Lower leg skin (tissue), 4 donors: ENCODE results near the gene CRKL. TPM values are rescaled to one million over a fixed set of nuclear protein-coding genes. Genes with fewer than 3 reads are reported as not detected.
"Not testable (repeated sequence)": the region's sequence is repeated elsewhere in the genome, so short reads cannot be mapped to it uniquely, and the experiment has no call there.

Experiments used
- DNase-seq, 2 donors: peaks; one replicate each; pipeline ENCODE4 v3.0.0-alpha.2; 2019; ENCODE audit warnings: low spot score in 2 of 2
- H3K4me3 ChIP-seq: fragments of 200-600 bp; sonication (generic); 2 replicates; pipeline ENCODE4 v1.5.1; 2017; ENCODE audit warnings: mild to moderate bottlenecking, low read depth; ENCODE audit not compliant: poor library complexity, severe bottlenecking
- POLR2A ChIP-seq, 2 donors: fragments of 450-650 bp; IDR thresholded peaks; one replicate each; pipeline ENCODE4 v1.6.1; 2016 to 2017; ENCODE audit warnings: antibody characterized with exemption in 2 of 2, mild to moderate bottlenecking in 1 of 2, moderate library complexity in 1 of 2
- WGBS, 2 donors: methylation state at CpG; one replicate each; pipeline ENCODE4 v1.1.5; 2018; 5-methylcytosine and 5-hydroxymethylcytosine counted together
- intact Hi-C: fragments of 100-400 bp; cut with DNase I; formaldehyde crosslinking; loops from one replicate; pipeline ENCODE4 v1.15.0; 2023; ENCODE audit warnings: low total_unique reads
- total RNA-seq, 4 donors: library from RNA; depleted of rRNA; stranded (reverse); fragments of >200 nt; gene quantifications; one replicate each; pipeline ENCODE4 v1.1.0, GENCODE V29; 2016
- TF ChIP-seq, protein P1 (sequence below), 3 donors: fragments of 450-650 bp; IDR thresholded peaks; one replicate each; pipeline ENCODE4 v1.5.1; 2016; ENCODE audit warnings: antibody characterized with exemption in 3 of 3, mild to moderate bottlenecking in 3 of 3, moderate library complexity in 2 of 3

The CRKL gene
- total RNA-seq, 4 donors from 2014 or later: 54.3 to 94.1 (median 64.9) TPM

DNA sequence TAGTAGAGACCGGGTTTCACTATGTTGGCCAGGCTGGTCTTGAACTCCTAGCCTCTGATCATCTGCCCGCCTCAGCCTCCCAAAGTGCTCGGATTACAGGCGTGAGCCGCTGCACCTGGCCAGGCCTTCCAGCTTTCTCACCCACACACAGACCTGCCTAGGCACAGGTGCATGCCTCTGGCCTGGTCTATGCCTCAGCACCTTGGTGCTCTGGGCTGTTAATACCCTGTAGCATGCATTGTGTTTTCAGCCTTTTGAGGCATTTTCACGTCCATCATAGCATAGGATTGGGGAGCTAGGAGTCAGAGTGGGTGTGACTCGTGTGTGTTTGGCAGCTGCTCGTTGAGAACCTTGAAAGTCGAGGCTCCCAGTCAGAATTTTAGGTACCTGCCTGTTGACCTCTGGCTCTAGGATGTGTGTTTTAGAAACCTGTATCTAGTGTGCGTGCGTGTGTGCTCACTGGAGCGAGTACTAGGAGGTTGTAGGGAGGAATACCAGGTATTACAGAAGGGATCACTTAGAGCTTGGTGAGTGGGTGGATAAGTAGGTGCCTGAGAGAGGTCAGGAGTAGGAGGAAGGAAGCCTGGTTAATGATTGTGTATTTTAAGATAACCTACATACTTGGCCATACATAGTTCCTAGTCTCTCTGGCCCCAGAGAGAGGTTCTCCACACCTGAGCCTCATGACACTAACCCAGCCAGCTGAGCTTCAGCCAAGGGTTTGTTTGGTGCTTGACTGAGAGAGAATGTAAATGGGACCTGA is 20.0 kb downstream of the CRKL start:
- TF ChIP-seq, protein P1, sequence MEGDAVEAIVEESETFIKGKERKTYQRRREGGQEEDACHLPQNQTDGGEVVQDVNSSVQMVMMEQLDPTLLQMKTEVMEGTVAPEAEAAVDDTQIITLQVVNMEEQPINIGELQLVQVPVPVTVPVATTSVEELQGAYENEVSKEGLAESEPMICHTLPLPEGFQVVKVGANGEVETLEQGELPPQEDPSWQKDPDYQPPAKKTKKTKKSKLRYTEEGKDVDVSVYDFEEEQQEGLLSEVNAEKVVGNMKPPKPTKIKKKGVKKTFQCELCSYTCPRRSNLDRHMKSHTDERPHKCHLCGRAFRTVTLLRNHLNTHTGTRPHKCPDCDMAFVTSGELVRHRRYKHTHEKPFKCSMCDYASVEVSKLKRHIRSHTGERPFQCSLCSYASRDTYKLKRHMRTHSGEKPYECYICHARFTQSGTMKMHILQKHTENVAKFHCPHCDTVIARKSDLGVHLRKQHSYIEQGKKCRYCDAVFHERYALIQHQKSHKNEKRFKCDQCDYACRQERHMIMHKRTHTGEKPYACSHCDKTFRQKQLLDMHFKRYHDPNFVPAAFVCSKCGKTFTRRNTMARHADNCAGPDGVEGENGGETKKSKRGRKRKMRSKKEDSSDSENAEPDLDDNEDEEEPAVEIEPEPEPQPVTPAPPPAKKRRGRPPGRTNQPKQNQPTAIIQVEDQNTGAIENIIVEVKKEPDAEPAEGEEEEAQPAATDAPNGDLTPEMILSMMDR (IDR thresholded peaks at IDR 0.05): no peak
- no peak for TF ChIP-seq POLR2A (IDR thresholded peaks at IDR 0.05)
- DNase-seq: no peak
- intact Hi-C loops: no loop called here
- H3K4me3 ChIP-seq: no peak overlapping the region
- 62 to 67% methylated on average over 12 of the region's 12 CpGs for WGBS, 2 donors

DNA sequence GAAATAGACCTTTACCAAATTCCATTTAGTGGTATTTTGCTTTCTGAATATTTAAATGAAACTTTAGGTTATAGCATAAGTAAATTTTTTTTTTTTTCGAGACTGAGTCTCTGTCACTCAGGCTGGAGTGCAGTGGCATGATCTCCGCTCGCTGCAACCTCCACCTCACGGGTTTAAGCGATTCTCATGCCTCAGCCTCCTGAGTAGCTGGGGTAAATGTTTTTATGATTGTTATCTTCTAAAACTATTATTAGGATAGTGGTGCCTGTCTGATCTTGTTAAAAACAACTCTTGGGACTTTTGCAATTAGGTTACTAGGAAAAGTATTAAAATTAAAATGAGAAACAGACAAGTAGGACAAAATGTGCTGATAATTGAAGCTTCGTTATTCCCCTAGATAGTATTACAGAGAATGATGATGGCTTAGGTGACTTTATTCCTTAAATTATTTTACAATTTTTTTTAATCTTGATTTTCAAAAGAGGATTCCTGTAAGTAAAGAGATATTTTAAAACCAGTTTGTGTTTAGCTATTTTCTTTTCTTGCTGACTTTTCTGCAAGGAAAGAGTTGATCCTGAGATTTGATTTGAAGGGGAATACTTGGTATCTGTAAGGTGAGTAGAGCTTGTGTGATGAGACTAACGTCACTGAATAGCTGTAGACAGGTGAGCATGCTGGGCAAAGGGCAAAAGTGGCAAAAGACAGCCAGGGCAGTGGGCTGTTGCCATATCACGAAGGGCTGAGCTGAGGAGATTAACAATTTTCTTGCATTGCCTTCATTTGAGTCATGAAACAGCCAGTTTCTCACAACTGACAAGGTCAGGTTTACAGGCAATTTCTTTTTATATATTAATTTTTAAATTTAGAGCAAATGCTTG is 20.8 kb downstream of the CRKL start:
- H3K4me3 ChIP-seq: no peak overlapping the region
- TF ChIP-seq, protein P1 (IDR thresholded peaks at IDR 0.05): no peak
- no peak for TF ChIP-seq POLR2A (IDR thresholded peaks at IDR 0.05)
- 52 to 59% methylated on average over 8 of the region's 8 CpGs for WGBS, 2 donors
- intact Hi-C loops: no loop called here
- DNase-seq: no peak

DNA sequence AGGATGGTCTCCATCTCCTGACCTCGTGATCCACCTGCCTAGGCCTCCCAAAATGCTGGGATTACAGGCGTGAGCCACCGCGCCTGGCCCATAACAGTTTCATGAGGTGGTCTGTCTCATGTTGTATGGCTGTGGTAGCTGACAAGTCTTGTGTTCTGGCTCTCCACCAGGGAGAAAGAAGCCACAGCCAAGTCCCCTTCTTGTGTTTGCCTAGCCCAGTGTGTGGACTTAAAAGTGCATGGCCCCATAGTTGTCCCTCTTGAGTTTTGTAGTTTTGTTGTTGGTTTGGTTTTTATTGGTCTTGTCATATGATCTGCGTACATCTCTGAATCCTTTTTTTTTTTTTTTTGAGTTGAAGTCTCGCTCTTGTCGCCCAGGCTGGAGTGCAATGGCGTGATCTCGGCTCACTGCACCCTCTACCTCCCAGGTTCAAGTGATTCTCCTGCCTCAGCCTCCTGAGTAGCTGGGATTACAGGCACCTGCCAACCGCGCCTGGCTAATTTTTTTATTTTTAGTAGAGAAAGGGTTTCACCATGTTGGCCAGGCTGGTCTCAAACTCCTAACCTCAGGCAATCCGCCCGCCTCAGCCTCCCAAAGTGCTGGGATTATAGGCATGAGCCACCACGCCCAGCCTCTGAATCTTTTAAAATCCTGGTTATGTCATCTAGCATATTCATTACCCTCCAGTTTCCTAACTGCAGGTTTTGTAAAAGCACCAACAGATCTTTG is 22.4 kb downstream of the CRKL start:
- intact Hi-C loops: not testable (repeated sequence)

DNA sequence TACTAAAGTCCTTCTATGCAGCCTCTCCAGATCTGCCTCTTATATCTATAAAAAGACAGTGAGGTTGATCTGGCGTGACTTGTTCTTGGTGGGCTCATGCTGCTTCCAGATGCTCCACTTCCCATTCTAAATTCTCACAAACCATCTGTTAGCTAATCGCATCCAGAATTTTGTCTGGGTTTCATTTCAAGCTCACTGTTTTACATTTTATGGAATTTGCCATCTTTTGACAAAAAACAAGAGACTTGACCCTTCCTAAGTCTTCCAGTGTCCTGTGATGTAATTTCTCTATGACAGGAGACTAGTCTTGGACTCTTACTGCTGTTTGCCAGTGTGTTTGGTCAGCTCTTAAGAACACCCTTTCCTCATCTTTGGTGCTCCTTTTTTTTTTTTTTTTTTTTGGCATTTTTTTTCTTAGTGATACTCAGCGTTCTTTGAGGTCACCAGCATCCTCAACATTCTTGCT is 23.0 kb downstream of the CRKL start:
- no peak for DNase-seq
- intact Hi-C loops: no loop called here
- TF ChIP-seq, protein P1 (IDR thresholded peaks at IDR 0.05): no peak
- no peak for TF ChIP-seq POLR2A (IDR thresholded peaks at IDR 0.05)
- no peak overlapping the region for H3K4me3 ChIP-seq
- 55 to 65% methylated on average over 3 of the region's 3 CpGs for WGBS, 2 donors

More for the DNA sequence above, 22.4 kb downstream of the CRKL start:
- 80 to 81% methylated on average over 14 of the region's 14 CpGs for WGBS, 2 donors
- H3K4me3 ChIP-seq, DNase-seq: not testable (repeated sequence)

DNA sequence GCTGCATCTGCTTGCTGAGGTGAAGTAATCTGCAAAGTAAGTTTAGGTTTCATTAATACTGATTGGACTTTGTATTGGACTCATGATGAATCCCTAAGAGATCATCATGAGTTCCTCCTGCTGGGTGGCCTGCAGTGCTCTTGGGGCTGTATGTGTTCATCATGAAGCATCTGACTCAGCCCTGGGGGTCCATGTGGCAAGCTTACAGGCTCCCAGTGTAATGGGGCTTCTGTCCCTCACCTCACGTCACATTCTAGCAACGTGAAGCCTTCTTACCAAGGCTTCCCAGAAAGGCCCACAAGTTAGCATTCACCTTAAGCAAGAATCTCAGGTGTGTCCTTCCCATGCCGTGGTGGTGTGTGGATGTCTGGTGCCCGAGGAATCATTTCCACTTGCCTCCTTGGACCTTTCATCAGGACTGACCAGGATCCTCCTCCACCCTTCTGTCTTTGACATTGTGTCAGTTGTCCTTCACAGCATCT is 23.7 kb downstream of the CRKL start:
- H3K4me3 ChIP-seq: no peak overlapping the region
- WGBS, 2 donors: 92 to 96% methylated on average over 4 of the region's 4 CpGs
- intact Hi-C loops: no loop called here
- no peak for DNase-seq
- no peak for TF ChIP-seq POLR2A (IDR thresholded peaks at IDR 0.05)
- TF ChIP-seq, protein P1 (IDR thresholded peaks at IDR 0.05): no peak

DNA sequence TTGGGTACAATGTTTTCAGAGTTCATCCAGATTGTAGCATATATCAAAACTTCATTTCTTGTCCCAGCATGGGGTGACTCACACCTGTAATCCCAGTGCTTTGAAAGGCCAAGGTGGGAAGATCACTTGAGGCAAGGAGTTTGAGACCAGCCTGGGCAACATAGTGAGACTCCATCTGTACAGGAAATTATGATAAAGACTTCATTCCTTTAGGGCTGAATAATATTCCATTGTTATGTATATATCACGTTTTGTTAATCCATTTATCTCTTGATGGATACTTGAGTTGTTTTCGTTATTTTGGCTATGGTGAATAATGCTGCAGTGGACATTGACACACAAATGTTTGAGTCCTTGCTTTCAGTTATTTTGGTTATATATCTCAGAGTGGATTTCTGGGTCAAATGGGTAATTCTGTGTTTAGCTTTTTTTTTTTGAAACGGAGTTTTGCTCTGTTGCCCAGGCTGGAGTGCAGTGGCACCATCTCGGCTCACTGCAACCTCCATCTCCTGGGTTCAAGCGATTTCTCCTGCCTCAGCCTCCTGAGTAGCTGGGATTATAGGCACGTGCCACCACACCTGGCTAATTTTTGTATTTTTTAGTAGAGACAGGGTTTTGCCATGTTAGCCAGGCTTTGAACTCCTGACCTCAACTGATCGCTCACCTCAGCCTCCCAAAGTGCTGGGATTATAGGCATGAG is 25.1 kb downstream of the CRKL start:
- 83 to 95% methylated on average over 7 of the region's 7 CpGs for WGBS, 2 donors
- intact Hi-C loops, H3K4me3 ChIP-seq, DNase-seq: not testable (repeated sequence)
